Embryonic facial prominence (tissue), 1 donor: ENCODE results near the gene METTL15.
"Not testable (repeated sequence)": the region's sequence is repeated elsewhere in the genome, so short reads cannot be mapped to it uniquely, and the experiment has no call there.

Source experiments
- DNase-seq: peaks from one replicate; pipeline ENCODE4 v3.0.0-alpha.2; 2016; ENCODE audit errors: extremely low spot score

METTL15 gene

GRCh38 chr11:28107750-28108618 is at the start of gene METTL15, which contains the start of gene KIF18A:
Gene METTL15, plus strand, starts transcription at chr11:28108388. Its CDS starts 4,947 bp downstream, at chr11:28113335.
Gene KIF18A, minus strand, starts transcription at chr11:28108156. Its CDS starts 10,209 bp downstream, at chr11:28097947.
- peak; percentile 93 for DNase-seq

GRCh38 chr11:28071305-28071704 is 36.9 kb upstream of the METTL15 start:
- DNase-seq = no peak

- no peak for DNase-seq
Measured at GRCh38 chr11:28072321-28072720, 35.9 kb upstream of the METTL15 start.

- DNase-seq = no peak
Measured at GRCh38 chr11:28077521-28077920, 30.7 kb upstream of the METTL15 start.

- no peak for DNase-seq
Measured at GRCh38 chr11:28083118-28083517, 25.1 kb upstream of the METTL15 start.

- DNase-seq = no peak
Measured at GRCh38 chr11:28086569-28086968, 21.6 kb upstream of the METTL15 start.

- not testable (repeated sequence) for DNase-seq
Measured at GRCh38 chr11:28087192-28087591, 21.0 kb upstream of the METTL15 start.

- DNase-seq = not testable (repeated sequence)
Measured at GRCh38 chr11:28087693-28088092, 20.5 kb upstream of the METTL15 start.

GRCh38 chr11:28089378-28089777 is 18.8 kb upstream of the METTL15 start:
- no peak for DNase-seq

GRCh38 chr11:28090052-28090749 is 18.0 kb upstream of the METTL15 start:
- no peak for DNase-seq

GRCh38 chr11:28092786-28093185 is 15.4 kb upstream of the METTL15 start:
- no peak for DNase-seq

GRCh38 chr11:28098257-28098656 is 9.9 kb upstream of the METTL15 start:
- DNase-seq = no peak

GRCh38 chr11:28099715-28100114 is 8.5 kb upstream of the METTL15 start:
- no peak for DNase-seq

- no peak for DNase-seq
Measured at GRCh38 chr11:28100665-28101064, 7.5 kb upstream of the METTL15 start.

GRCh38 chr11:28102300-28102699 is 5.9 kb upstream of the METTL15 start:
- DNase-seq = not testable (repeated sequence)

- no peak for DNase-seq
Measured at GRCh38 chr11:28104425-28104824, 3.8 kb upstream of the METTL15 start.

- DNase-seq = no peak
Measured at GRCh38 chr11:28104984-28105383, 3.2 kb upstream of the METTL15 start.

- DNase-seq = no peak
Measured at GRCh38 chr11:28105869-28106268, 2.3 kb upstream of the METTL15 start.

- no peak for DNase-seq
Measured at GRCh38 chr11:28106353-28107043, 1.7 kb upstream of the METTL15 start.

GRCh38 chr11:28107191-28107749 is 918 bp upstream of the METTL15 start:
- no peak for DNase-seq

- DNase-seq = no peak
Measured at GRCh38 chr11:28108958-28109357, 770 bp downstream of the METTL15 start.
